Measurements from ENCODE around the gene CXXC1.
"Not testable (repeated sequence)": the region's sequence is repeated elsewhere in the genome, so short reads cannot be mapped to it uniquely, and the experiment has no call there.

The CXXC1 gene

GRCh38 chr18:50297621-50298442, 10.3 kb upstream of the CXXC1 start:
- peak; percentile 56 for DNase-seq (ENCODE audit: low read depth)

GRCh38 chr18:50293039-50293438, 5.5 kb upstream of the CXXC1 start:
- no peak for DNase-seq (ENCODE audit: low read depth)

- no peak for DNase-seq (ENCODE audit: low read depth)
These were observed 1.6 kb upstream of the CXXC1 start for GRCh38 chr18:50289108-50289443.

- DNase-seq (ENCODE audit: low read depth): not testable (repeated sequence)
These were observed 1.0 kb upstream of the CXXC1 start for GRCh38 chr18:50288348-50289107.

GRCh38 chr18:50287028-50287440, 458 bp downstream of the CXXC1 start:
- no peak for DNase-seq (ENCODE audit: low read depth)

GRCh38 chr18:50286391-50287027, 983 bp downstream of the CXXC1 start:
- no peak for DNase-seq (ENCODE audit: low read depth)

- DNase-seq (ENCODE audit: low read depth): no peak
These were observed 1.7 kb downstream of the CXXC1 start for GRCh38 chr18:50285631-50286321.

GRCh38 chr18:50285071-50285470, 2.4 kb downstream of the CXXC1 start:
- DNase-seq (ENCODE audit: low read depth): no peak

GRCh38 chr18:50284255-50284885, 3.1 kb downstream of the CXXC1 start:
- no peak for DNase-seq (ENCODE audit: low read depth)

GRCh38 chr18:50283469-50284209, 3.9 kb downstream of the CXXC1 start:
- no peak for DNase-seq (ENCODE audit: low read depth)

- DNase-seq (ENCODE audit: low read depth): no peak
These were observed 4.8 kb downstream of the CXXC1 start for GRCh38 chr18:50282521-50283335.

- no peak for DNase-seq (ENCODE audit: low read depth)
These were observed 5.4 kb downstream of the CXXC1 start for GRCh38 chr18:50281972-50282520.

- peak; percentile 94 for DNase-seq (ENCODE audit: low read depth)
These were observed 6.1 kb downstream of the CXXC1 start, which contains the start of gene MBD1 for GRCh38 chr18:50281295-50281971. Gene MBD1, minus strand, starts transcription at chr18:50281523. Its CDS starts 1,531 bp downstream, at chr18:50279992.

- DNase-seq (ENCODE audit: low read depth): no peak
These were observed 6.7 kb downstream of the CXXC1 start for GRCh38 chr18:50280707-50281294.

- DNase-seq (ENCODE audit: low read depth): no peak
These were observed 7.7 kb downstream of the CXXC1 start for GRCh38 chr18:50279752-50280151.

- no peak for DNase-seq (ENCODE audit: low read depth)
These were observed 9.6 kb downstream of the CXXC1 start for GRCh38 chr18:50277942-50278341.

- no peak for DNase-seq (ENCODE audit: low read depth)
These were observed 11.0 kb downstream of the CXXC1 start for GRCh38 chr18:50276452-50276851.

- no peak for DNase-seq (ENCODE audit: low read depth)
These were observed 11.9 kb downstream of the CXXC1 start for GRCh38 chr18:50275503-50276036.

GRCh38 chr18:50274941-50275340, 12.6 kb downstream of the CXXC1 start:
- no peak for DNase-seq (ENCODE audit: low read depth)
